Measurements from ENCODE around the gene TMEM183A.

- TF ChIP-seq SUPT20H (IDR thresholded peaks at IDR 0.05; ENCODE audit: borderline replicate concordance, control insufficient read depth, low read depth, low read length) (no peak), CTCF (IDR thresholded peaks at IDR 0.05 in 2 of 3, conservative IDR thresholded peaks at IDR 0.05 in 1 of 3; ENCODE audit: control insufficient read depth in 2 of 3, extremely low read depth in 1 of 3, insufficient read depth in 1 of 3, low read depth in 3 of 3, low read length in 3 of 3) (no peak), RCOR1 (conservative IDR thresholded peaks at IDR 0.05; ENCODE audit: low read depth, low read length) (no peak), ZBTB33 (IDR thresholded peaks at IDR 0.05) (no peak), YY1 (IDR thresholded peaks at IDR 0.05; ENCODE audit: low read depth, low read length) (no peak), RFX5 (IDR thresholded peaks at IDR 0.05; ENCODE audit: low read depth, low read length) (no peak), YBX1 (IDR thresholded peaks at IDR 0.05) (no peak), CBFB (IDR thresholded peaks at IDR 0.05; ENCODE audit: low read depth) (no peak), IKZF1 (conservative IDR thresholded peaks at IDR 0.05) (no peak)
Measured at GRCh38 chr1:203036537-203036936, 29.4 kb downstream of the TMEM183A start.

Measured in GM12878 (cell line).